ENCODE data around the gene CHST1.

Gene CHST1

DNA sequence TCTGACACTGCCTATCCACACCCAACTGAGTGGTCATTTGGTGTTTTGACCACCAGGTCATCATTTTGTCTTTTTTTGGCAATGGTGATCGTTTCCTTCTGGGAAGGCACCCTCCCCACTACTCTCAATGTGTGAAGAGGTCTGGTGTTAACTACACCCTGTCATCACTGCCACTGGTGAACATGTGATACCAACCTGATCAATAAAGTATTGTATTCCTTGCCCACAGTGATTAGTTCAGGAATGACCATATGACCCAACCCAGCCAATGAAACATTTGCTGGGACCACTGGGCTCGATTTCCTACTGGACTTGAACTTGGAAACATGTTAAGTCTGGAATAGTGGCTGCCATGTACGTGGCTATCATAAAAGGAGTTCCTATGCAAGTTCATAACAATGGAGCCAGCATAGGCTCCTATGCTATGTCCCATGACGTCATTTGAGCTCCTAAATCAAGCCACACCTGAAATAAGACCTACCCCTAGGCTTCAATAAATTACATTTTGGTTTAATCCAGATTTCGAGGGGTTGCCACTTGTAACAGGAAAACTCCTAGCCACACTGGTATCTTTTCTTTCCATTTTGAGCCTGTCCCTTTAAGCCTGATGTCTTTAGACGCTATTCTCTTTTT lies 51.1 kb downstream of the CHST1 start:
- ATAC-seq (replicated peaks; ENCODE audit: extremely low read depth, poor library complexity, severe bottlenecking) = no peak
- Mint-ChIP-seq H3K27me3 (peaks cover 36% of the 10 kb centered on the region), H3K9me3 (no peaks in the 10 kb centered on the region), H3K36me3 (ENCODE audit: insufficient read depth) (no peaks in the 10 kb centered on the region), H3K4me1 (no peaks in the 10 kb centered on the region), H3K4me3 (no peak overlapping the region), H3K27ac (ENCODE audit: low read depth) (no peak overlapping the region)
- no peak for DNase-seq (ENCODE audit: low spot score in 2 of 2)

DNA sequence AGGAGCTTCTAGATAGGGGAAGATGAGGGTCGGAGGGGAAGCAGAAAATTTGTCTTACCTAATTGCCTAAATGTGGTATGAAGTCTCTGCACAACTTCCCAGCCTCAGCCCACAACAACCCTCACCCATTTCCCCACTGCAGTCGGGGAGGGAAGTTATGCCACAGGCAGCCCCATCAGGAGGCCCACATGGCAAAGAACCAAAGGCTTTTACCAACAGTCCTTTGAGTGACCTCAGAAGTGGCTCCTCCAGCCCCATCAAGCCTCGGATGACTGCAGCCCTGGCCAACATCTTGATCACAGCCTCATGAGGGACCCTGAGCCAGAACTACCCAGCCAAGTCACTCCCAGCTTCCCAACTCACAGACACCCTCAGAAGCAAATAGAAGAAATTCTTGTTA lies 54.8 kb downstream of the CHST1 start:
- Mint-ChIP-seq H3K27ac (ENCODE audit: low read depth) (no peak overlapping the region), H3K27me3 (peaks cover 42% of the 10 kb centered on the region), H3K9me3 (no peaks in the 10 kb centered on the region), H3K4me1 (no peaks in the 10 kb centered on the region), H3K36me3 (ENCODE audit: insufficient read depth) (no peaks in the 10 kb centered on the region), H3K4me3 (no peak overlapping the region)
- no peak for ATAC-seq (replicated peaks; ENCODE audit: extremely low read depth, poor library complexity, severe bottlenecking)
- no peak for DNase-seq (ENCODE audit: low spot score in 2 of 2)

DNA sequence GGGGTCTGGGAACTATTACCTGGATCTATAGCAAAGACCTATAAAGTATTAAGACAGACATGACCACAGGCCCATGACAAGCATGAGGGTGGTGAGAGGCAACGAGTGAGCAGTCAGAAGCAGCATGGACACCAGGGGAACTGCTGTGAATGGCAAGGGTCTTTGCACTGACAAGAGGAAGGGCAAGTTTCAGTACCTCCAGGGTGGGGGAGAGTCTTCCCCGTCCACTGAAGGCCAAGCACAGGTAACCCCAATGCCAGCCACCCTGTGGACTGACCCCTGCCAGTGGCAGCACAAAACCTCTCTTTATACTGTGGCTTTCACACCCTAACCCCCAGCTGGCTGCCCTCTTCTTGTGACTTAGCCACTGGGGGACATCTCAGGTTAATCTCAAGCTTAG lies 55.5 kb downstream of the CHST1 start:
- no peaks in the 10 kb centered on the region for H3K4me1 Mint-ChIP-seq
- H3K9me3 Mint-ChIP-seq = no peaks in the 10 kb centered on the region
- no peaks in the 10 kb centered on the region for H3K36me3 Mint-ChIP-seq (ENCODE audit: insufficient read depth)
- H3K4me3 Mint-ChIP-seq = no peak overlapping the region
- DNase-seq (ENCODE audit: low spot score in 2 of 2) (no peak), ATAC-seq (replicated peaks; ENCODE audit: extremely low read depth, poor library complexity, severe bottlenecking) (no peak)
- H3K27ac Mint-ChIP-seq (ENCODE audit: low read depth) = no peak overlapping the region
- peaks cover 49% of the 10 kb centered on the region for H3K27me3 Mint-ChIP-seq

DNA sequence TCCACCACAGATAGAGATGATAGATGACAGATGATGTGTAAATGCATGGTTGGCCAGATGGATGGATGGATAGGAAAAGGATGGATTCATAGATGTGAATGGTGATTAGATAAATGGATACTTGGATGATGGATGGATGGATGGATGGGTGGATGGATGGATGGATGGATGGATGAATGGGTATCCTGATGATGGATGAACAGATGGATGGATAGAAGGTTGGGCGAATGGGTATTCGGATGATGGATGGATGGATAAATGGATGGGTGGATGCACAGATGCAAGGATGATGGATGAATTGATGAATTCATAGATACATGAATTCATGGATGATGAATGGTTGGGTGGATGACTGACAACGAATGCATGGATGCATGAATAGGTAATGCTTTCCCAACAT lies 56.1 kb downstream of the CHST1 start:
- no peaks in the 10 kb centered on the region for H3K36me3 Mint-ChIP-seq (ENCODE audit: insufficient read depth)
- no peak overlapping the region for H3K4me3 Mint-ChIP-seq
- H3K27ac Mint-ChIP-seq (ENCODE audit: low read depth) = no peak overlapping the region
- DNase-seq (ENCODE audit: low spot score in 2 of 2) = no peak
- no peak for ATAC-seq (replicated peaks; ENCODE audit: extremely low read depth, poor library complexity, severe bottlenecking)
- H3K4me1 Mint-ChIP-seq = no peaks in the 10 kb centered on the region
- peaks cover 53% of the 10 kb centered on the region for H3K27me3 Mint-ChIP-seq
- H3K9me3 Mint-ChIP-seq = no peaks in the 10 kb centered on the region

DNA sequence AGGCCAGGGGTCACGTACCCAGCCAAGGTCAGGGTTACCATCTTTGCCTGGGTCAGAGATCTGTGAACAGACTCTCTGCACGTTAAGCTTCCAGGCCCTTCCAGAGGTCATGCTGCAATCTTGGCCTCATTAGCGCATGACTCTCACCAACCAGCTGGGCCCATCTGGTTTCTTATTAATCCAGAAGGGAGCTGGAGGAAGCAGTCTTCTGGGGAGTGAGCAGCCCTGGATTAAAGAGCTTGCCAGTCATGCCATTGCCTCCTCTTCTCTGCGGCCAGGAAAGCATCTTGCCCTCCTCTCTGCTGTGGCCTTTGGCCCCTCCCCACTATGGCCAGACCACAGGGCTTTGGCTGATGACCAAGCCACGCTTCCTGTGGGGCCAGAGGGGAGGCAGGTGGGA lies 57.4 kb downstream of the CHST1 start:
- ATAC-seq (replicated peaks; ENCODE audit: extremely low read depth, poor library complexity, severe bottlenecking) (no peak), DNase-seq (ENCODE audit: low spot score in 2 of 2) (no peak)
- Mint-ChIP-seq H3K27me3 (peaks cover 66% of the 10 kb centered on the region), H3K4me1 (no peaks in the 10 kb centered on the region), H3K36me3 (ENCODE audit: insufficient read depth) (no peaks in the 10 kb centered on the region), H3K27ac (ENCODE audit: low read depth) (no peak overlapping the region), H3K4me3 (no peak overlapping the region), H3K9me3 (no peaks in the 10 kb centered on the region)

DNA sequence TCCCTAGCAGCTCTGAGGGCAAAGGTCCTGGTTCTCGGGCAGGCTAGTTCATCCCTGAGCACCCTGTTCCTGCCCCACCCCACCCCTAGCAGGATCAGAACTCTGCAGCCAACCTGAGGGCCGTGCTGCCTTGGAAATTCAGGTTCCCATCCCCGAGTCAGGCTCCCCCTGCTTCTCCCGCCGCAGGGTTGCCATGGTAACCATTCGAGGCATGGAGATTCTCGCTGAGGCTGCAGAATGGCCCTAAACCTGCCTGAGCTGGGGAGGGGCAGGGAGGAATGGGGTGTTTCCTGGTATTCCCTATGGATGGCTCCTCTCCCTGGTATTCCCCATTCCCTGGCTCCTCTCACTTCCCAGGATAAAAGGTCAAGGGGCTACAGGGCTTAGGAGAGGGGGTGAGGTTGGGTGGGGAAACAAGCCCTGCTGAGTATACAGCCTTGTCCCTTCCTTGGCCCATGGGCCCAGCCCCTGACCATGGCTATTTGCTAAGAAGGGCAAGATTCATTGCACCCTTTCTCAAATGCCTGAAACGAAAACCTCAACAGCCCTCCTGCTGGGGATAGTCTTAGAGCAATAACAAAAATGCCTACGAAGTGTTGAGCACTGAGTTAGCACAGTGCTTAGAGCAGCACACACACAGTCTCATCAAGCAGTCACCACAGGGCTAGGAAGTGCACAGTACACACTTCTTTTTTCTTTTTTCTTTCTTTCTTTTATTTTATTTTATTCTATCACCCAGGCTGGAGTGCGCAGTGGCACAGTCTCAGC lies 58.7 kb downstream of the CHST1 start:
- no peak overlapping the region for H3K27ac Mint-ChIP-seq (ENCODE audit: low read depth)
- no peaks in the 10 kb centered on the region for H3K4me1 Mint-ChIP-seq
- no peaks in the 10 kb centered on the region for H3K9me3 Mint-ChIP-seq
- DNase-seq (ENCODE audit: low spot score in 2 of 2) (no peak), ATAC-seq (replicated peaks; ENCODE audit: extremely low read depth, poor library complexity, severe bottlenecking) (no peak)
- no peak overlapping the region for H3K4me3 Mint-ChIP-seq
- no peaks in the 10 kb centered on the region for H3K36me3 Mint-ChIP-seq (ENCODE audit: insufficient read depth)
- peaks cover 75% of the 10 kb centered on the region for H3K27me3 Mint-ChIP-seq

DNA sequence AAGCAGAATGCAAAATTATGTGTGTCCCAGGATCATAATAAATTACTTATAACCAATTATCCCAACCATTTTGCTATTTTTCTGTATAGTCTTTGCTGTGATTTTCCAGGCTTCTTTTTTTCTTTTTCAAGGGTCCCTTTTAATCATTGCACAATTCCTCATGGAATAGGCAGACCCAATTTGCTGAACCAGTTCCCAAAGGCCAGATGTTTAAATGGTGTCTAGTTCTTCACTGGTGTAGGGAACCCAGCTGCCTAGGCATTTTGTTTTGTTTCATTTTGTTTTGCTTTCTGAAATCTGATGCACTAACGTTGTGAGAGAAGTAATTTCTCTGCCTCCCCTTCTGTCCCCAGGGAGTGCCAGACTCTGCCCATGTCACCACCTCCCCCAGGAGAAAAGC lies 60.4 kb downstream of the CHST1 start:
- no peak for ATAC-seq (replicated peaks; ENCODE audit: extremely low read depth, poor library complexity, severe bottlenecking)
- Mint-ChIP-seq H3K9me3 (no peaks in the 10 kb centered on the region), H3K4me1 (no peaks in the 10 kb centered on the region), H3K4me3 (no peak overlapping the region), H3K27me3 (peaks cover 77% of the 10 kb centered on the region), H3K27ac (ENCODE audit: low read depth) (no peak overlapping the region), H3K36me3 (ENCODE audit: insufficient read depth) (no peaks in the 10 kb centered on the region)
- DNase-seq (ENCODE audit: low spot score in 2 of 2) = no peak

DNA sequence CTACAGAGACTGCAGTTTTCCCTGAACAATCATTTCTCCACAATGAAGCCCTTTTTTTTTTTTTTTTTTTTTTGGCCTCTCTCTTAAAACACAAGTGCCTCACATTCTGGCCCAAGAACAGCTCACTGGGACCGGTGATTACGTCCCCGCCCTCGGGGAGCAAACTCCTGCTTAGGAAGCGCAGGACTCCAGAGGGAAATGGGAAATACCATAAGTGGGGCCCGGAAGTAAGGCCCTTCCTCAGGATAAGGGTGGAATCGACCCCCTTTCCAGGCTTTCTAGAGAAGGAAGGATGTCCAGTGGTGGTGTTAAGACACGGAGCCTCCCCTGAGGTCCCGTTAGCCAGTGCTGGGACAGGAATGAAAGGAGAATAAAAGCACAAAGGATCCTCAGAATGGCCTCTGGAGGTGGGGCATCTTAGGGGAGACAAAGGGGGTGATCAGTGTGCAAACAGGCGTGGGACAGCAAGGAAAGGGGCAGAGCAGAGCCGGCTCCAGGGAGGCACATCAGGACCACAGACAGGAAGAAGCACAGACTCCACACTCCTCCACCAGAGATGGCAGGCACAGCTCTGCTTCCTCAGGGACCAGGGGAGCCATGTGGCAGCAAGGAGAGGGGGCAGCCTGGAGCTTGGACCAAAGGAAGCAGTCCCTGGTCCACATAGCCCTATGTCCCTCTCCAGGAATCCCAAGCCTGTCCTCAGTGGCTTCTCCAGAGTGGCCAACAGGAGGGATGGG lies 61.3 kb downstream of the CHST1 start:
- Mint-ChIP-seq H3K4me1 (no peaks in the 10 kb centered on the region), H3K4me3 (no peak overlapping the region), H3K36me3 (ENCODE audit: insufficient read depth) (no peaks in the 10 kb centered on the region), H3K9me3 (no peaks in the 10 kb centered on the region), H3K27me3 (peaks cover 75% of the 10 kb centered on the region), H3K27ac (ENCODE audit: low read depth) (no peak overlapping the region)
- DNase-seq (ENCODE audit: low spot score in 2 of 2) (no peak), ATAC-seq (replicated peaks; ENCODE audit: extremely low read depth, poor library complexity, severe bottlenecking) (no peak)

DNA sequence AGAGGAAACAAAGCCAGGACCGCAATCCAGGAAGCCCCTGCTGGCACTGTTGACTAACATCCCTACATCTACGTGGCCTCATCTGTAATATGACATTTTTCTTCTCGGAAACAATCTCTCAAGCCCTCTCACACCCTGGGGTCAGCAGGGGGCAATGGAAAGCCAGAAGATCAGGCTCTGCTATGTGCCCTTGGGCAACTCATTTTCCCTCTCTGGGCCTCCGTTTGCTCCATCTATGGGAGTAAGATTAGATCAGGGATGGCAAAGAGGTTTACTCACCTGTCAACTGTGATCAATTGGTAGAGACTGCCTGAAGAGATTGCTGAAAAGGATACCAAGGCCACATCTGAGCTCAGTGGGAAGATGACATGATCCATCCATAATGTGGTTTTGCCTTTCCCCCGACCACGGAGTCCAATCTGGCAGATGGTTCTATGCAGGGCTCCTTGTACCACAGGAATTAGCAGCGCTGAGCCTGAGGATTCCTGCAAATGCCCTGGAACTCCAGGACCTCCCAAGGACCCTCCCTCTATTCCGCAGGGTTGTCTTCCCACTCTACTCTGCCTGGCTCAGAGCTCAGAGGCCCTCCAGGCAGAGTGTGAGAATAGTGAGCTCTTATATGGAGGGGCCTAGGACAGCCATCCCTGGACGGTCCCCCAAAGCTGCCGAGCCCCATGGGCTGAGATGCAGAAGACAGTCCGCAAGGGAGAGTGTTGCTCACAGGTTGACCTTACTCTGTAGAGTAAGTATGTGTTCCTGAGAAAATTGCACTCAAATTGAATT lies 66.1 kb downstream of the CHST1 start:
- Mint-ChIP-seq H3K36me3 (ENCODE audit: insufficient read depth) (no peaks in the 10 kb centered on the region), H3K4me3 (no peak overlapping the region), H3K27ac (ENCODE audit: low read depth) (no peak overlapping the region), H3K4me1 (no peaks in the 10 kb centered on the region), H3K9me3 (no peaks in the 10 kb centered on the region), H3K27me3 (peaks cover 68% of the 10 kb centered on the region)
- DNase-seq (ENCODE audit: low spot score in 2 of 2) (no peak), ATAC-seq (replicated peaks; ENCODE audit: extremely low read depth, poor library complexity, severe bottlenecking) (no peak)
